Left ventricle myocardium inferior (tissue), 1 donor: Measurements from ENCODE around the gene RABGAP1. TPM values are rescaled to one million over a fixed set of nuclear protein-coding genes. Genes with fewer than 3 reads are reported as not detected.

Experiments
- DNase-seq: peaks from one replicate; pipeline ENCODE4 v3.0.0-alpha.2; 2020
- H3K27ac ChIP-seq: fragments of 200-600 bp; replicated peaks from 2 replicates; pipeline ENCODE4 v1.8.0; 2021
- H3K27me3 ChIP-seq: fragments of 200-600 bp; 2 replicates; pipeline ENCODE4 v1.8.0; 2021; ENCODE audit warnings: low read depth
- H3K36me3 ChIP-seq: fragments of 200-600 bp; 2 replicates; pipeline ENCODE4 v1.8.0; 2021
- H3K4me1 ChIP-seq: fragments of 200-600 bp; 2 replicates; pipeline ENCODE4 v1.8.0; 2021
- H3K4me3 ChIP-seq: fragments of 200-600 bp; 2 replicates; pipeline ENCODE4 v1.8.0; 2021; ENCODE audit warnings: mild to moderate bottlenecking, moderate library complexity
- H3K9me3 ChIP-seq: fragments of 200-600 bp; replicated peaks from 2 replicates; pipeline ENCODE4 v1.8.0; 2021
- intact Hi-C: fragments of 100-400 bp; cut with micrococcal nuclease; formaldehyde crosslinking; loops from one replicate; pipeline ENCODE4 v1.11.0; 2022
- total RNA-seq: library from RNA; stranded (reverse); fragmentation: NEBNext Ultra II Directional; extraction: Animal tissue kit (Norgen Biotek cat#: 25700); gene quantifications from one replicate; pipeline ENCODE4 v1.2.1, GENCODE V29; 2021
- TF ChIP-seq, protein P1 (sequence below): fragments of 200-600 bp; IDR thresholded peaks from 2 replicates; pipeline ENCODE4 v1.8.0; 2021; ENCODE audit warnings: antibody characterized with exemption, mild to moderate bottlenecking, borderline replicate concordance
- donor health status: DM: no; HTN: yes; CAD: no; lungs with severe emphysema.

The RABGAP1 gene
- total RNA-seq, 1 donor from 2014 or later: 48.2 TPM

GRCh38 chr9:123119566-123119965 is 178.7 kb downstream of the RABGAP1 start:
- TF ChIP-seq, protein P1, sequence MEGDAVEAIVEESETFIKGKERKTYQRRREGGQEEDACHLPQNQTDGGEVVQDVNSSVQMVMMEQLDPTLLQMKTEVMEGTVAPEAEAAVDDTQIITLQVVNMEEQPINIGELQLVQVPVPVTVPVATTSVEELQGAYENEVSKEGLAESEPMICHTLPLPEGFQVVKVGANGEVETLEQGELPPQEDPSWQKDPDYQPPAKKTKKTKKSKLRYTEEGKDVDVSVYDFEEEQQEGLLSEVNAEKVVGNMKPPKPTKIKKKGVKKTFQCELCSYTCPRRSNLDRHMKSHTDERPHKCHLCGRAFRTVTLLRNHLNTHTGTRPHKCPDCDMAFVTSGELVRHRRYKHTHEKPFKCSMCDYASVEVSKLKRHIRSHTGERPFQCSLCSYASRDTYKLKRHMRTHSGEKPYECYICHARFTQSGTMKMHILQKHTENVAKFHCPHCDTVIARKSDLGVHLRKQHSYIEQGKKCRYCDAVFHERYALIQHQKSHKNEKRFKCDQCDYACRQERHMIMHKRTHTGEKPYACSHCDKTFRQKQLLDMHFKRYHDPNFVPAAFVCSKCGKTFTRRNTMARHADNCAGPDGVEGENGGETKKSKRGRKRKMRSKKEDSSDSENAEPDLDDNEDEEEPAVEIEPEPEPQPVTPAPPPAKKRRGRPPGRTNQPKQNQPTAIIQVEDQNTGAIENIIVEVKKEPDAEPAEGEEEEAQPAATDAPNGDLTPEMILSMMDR: no peak
- intact Hi-C loops: no loop called here

GRCh38 chr9:123120131-123120530 is 179.3 kb downstream of the RABGAP1 start:
- Histone ChIP-seq H3K4me3 (no peak overlapping the region), H3K27me3 (no peaks in the 10 kb centered on the region), H3K9me3 (no peaks in the 10 kb centered on the region), H3K27ac (no peak overlapping the region), H3K4me1 (peaks cover 46% of the 10 kb centered on the region), H3K36me3 (no peaks in the 10 kb centered on the region)
- intact Hi-C loops: no loop called here
- no peak for DNase-seq
- TF ChIP-seq, protein P1: no peak

More at GRCh38 chr9:123119566-123119965, 178.7 kb downstream of the RABGAP1 start:
- Histone ChIP-seq H3K27ac (no peak overlapping the region), H3K4me3 (no peak overlapping the region), H3K9me3 (no peaks in the 10 kb centered on the region), H3K36me3 (no peaks in the 10 kb centered on the region), H3K27me3 (no peaks in the 10 kb centered on the region), H3K4me1 (peaks cover 49% of the 10 kb centered on the region)
- no peak for DNase-seq

GRCh38 chr9:123120953-123121352 is 180.1 kb downstream of the RABGAP1 start:
- Histone ChIP-seq H3K9me3 (no peaks in the 10 kb centered on the region), H3K4me3 (no peak overlapping the region), H3K27ac (no peak overlapping the region), H3K4me1 (peaks cover 41% of the 10 kb centered on the region), H3K27me3 (no peaks in the 10 kb centered on the region), H3K36me3 (no peaks in the 10 kb centered on the region)
- intact Hi-C loops: no loop called here
- no peak for DNase-seq
- TF ChIP-seq, protein P1: no peak

DNA sequence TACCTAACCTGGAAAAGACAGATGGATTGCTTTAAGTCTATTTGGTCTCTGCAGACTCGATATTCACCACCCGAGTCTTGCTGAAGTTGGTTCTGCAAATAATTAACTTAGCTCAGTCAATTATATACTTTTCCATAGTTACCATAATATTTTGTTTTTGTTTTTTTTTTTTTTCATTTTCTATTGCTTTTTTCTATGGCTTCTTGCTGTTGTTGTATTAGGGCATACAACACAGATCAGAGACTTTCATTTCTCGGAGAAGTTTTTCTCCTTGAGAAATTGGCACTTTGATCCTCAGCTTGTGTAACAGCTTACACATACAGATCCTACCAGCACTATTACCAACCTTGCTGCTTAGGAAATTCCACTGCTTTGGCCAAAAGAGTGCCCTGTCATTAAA is 180.6 kb downstream of the RABGAP1 start:
- Histone ChIP-seq H3K9me3 (no peaks in the 10 kb centered on the region), H3K36me3 (no peaks in the 10 kb centered on the region), H3K27ac (no peak overlapping the region), H3K4me3 (no peak overlapping the region), H3K4me1 (peaks cover 41% of the 10 kb centered on the region), H3K27me3 (no peaks in the 10 kb centered on the region)
- DNase-seq: no peak
- intact Hi-C loops: no loop called here
- TF ChIP-seq, protein P1: no peak

- no peaks in the 10 kb centered on the region for H3K4me1 ChIP-seq
- H3K27ac ChIP-seq: no peak overlapping the region
- intact Hi-C loops: no loop called here
- H3K27me3 ChIP-seq: no peaks in the 10 kb centered on the region
- peaks cover 17% of the 10 kb centered on the region for H3K36me3 ChIP-seq
- TF ChIP-seq, protein P1: no peak
- no peak for DNase-seq
- no peak overlapping the region for H3K4me3 ChIP-seq
- H3K9me3 ChIP-seq: no peaks in the 10 kb centered on the region
Measured at GRCh38 chr9:123127512-123128075, 186.8 kb downstream of the RABGAP1 start.
